WTC11 (cell line): ENCODE results near the gene SYT15. TPM values are rescaled to one million over a fixed set of nuclear protein-coding genes. Genes with fewer than 3 reads are reported as not detected.
A peak's percentile ranks its signal among the peaks of the same experiment; 100 is the strongest.
"Not testable (repeated sequence)": the region's sequence is repeated elsewhere in the genome, so short reads cannot be mapped to it uniquely, and the experiment has no call there.

Experiments used
- ATAC-seq: fragments of 200-7000 bp; cut with Tn5 transposase; 2 replicates; pipeline ENCODE4 v1.10.0; 2021; ENCODE audit warnings: mild to moderate bottlenecking, moderate library complexity
- CTCF ChIA-PET: fragments of 300-600 bp; sonication (Branson Sonifier 250); formaldehyde crosslinking; loops from one replicate; lab custom pipeline; 2021; ENCODE audit warnings: antibody characterized with exemption; lab: Charles Lee
- POLR2A ChIA-PET: fragments of 350-600 bp; sonication (Branson Sonifier 250); formaldehyde crosslinking; loops from one replicate; lab custom pipeline; 2021; ENCODE audit warnings: antibody characterized with exemption; lab: Charles Lee
- DNase-seq: peaks from one replicate; pipeline ENCODE4 v3.0.0; 2021; ENCODE audit warnings: low spot score
- H3K27ac Mint-ChIP-seq: 2 replicates; pipeline ENCODE4 v1.8.0; 2021; ENCODE audit warnings: mixed read lengths
- H3K27me3 Mint-ChIP-seq: 2 replicates; pipeline ENCODE4 v1.8.0; 2021; ENCODE audit warnings: low read depth, mild to moderate bottlenecking, moderate library complexity, mixed read lengths
- H3K36me3 Mint-ChIP-seq: 2 replicates; pipeline ENCODE4 v1.8.0; 2021; ENCODE audit warnings: mixed read lengths
- H3K4me1 Mint-ChIP-seq: 2 replicates; pipeline ENCODE4 v1.8.0; 2022; ENCODE audit warnings: mixed read lengths
- H3K4me3 Mint-ChIP-seq: 2 replicates; pipeline ENCODE4 v1.8.0; 2021; ENCODE audit warnings: mild to moderate bottlenecking, moderate library complexity, mixed read lengths
- H3K9me3 Mint-ChIP-seq: 2 replicates; pipeline ENCODE4 v1.8.0; 2021; ENCODE audit warnings: mixed read lengths
- CTCF ChIP-seq: fragments of 200-600 bp; IDR thresholded peaks from 2 replicates; pipeline ENCODE4 v1.8.0; 2022; ENCODE audit warnings: antibody characterized with exemption
- total RNA-seq: library from RNA; stranded (reverse); gene quantifications from 3 replicates; pipeline ENCODE4 v1.2.3, GENCODE V29; 2021

SYT15 gene
- total RNA-seq, 1 experiment from 2014 or later: 1.5 TPM

GRCh38 chr10:46597616-46598246 lies 18.8 kb downstream of the SYT15 start:
- H3K4me1 Mint-ChIP-seq, H3K9me3 Mint-ChIP-seq, POLR2A ChIA-PET, H3K27me3 Mint-ChIP-seq, CTCF ChIA-PET, DNase-seq, H3K36me3 Mint-ChIP-seq: not testable (repeated sequence)
- TF ChIP-seq CTCF: peak; percentile 23; the same call in 1 of the 2 replicates
- TF ChIP-seq, all 79 proteins: peak for 1; not testable (repeated sequence) for 78
- peak overlapping the region; percentile 60 for H3K4me3 Mint-ChIP-seq
- ATAC-seq: peak; percentile 81
- not testable (repeated sequence) for H3K27ac Mint-ChIP-seq

- CTCF ChIA-PET: not testable (repeated sequence)
Measured at GRCh38 chr10:46600516-46600915, 21.6 kb downstream of the SYT15 start.

GRCh38 chr10:46615540-46615939 lies 36.6 kb downstream of the SYT15 start:
- H3K27me3 Mint-ChIP-seq, H3K27ac Mint-ChIP-seq, H3K4me1 Mint-ChIP-seq, H3K9me3 Mint-ChIP-seq, CTCF ChIA-PET, ATAC-seq, POLR2A ChIA-PET, H3K36me3 Mint-ChIP-seq, H3K4me3 Mint-ChIP-seq, DNase-seq: not testable (repeated sequence)

More at GRCh38 chr10:46600516-46600915, 21.6 kb downstream of the SYT15 start:
- ATAC-seq, H3K9me3 Mint-ChIP-seq, H3K27me3 Mint-ChIP-seq, DNase-seq, H3K4me1 Mint-ChIP-seq, H3K4me3 Mint-ChIP-seq, POLR2A ChIA-PET, H3K27ac Mint-ChIP-seq, H3K36me3 Mint-ChIP-seq: not testable (repeated sequence)

GRCh38 chr10:46616227-46616626 lies 37.3 kb downstream of the SYT15 start:
- CTCF ChIA-PET, H3K27me3 Mint-ChIP-seq, H3K27ac Mint-ChIP-seq, H3K4me1 Mint-ChIP-seq, H3K36me3 Mint-ChIP-seq, ATAC-seq, H3K9me3 Mint-ChIP-seq, POLR2A ChIA-PET, DNase-seq, H3K4me3 Mint-ChIP-seq: not testable (repeated sequence)

GRCh38 chr10:46617134-46617533 lies 38.2 kb downstream of the SYT15 start:
- POLR2A ChIA-PET, H3K27me3 Mint-ChIP-seq, H3K27ac Mint-ChIP-seq, H3K4me1 Mint-ChIP-seq, ATAC-seq, DNase-seq, CTCF ChIA-PET, H3K4me3 Mint-ChIP-seq, H3K36me3 Mint-ChIP-seq, H3K9me3 Mint-ChIP-seq: not testable (repeated sequence)

GRCh38 chr10:46617913-46618312 lies 39.0 kb downstream of the SYT15 start:
- not testable (repeated sequence) for H3K9me3 Mint-ChIP-seq

GRCh38 chr10:46623899-46624654 lies 45.1 kb downstream of the SYT15 start:
- POLR2A ChIA-PET, H3K27me3 Mint-ChIP-seq, H3K4me3 Mint-ChIP-seq, H3K9me3 Mint-ChIP-seq, H3K36me3 Mint-ChIP-seq, CTCF ChIA-PET, DNase-seq, H3K4me1 Mint-ChIP-seq, ATAC-seq, H3K27ac Mint-ChIP-seq: not testable (repeated sequence)

More at GRCh38 chr10:46617913-46618312, 39.0 kb downstream of the SYT15 start:
- H3K4me1 Mint-ChIP-seq, DNase-seq, H3K36me3 Mint-ChIP-seq, ATAC-seq, H3K27ac Mint-ChIP-seq, POLR2A ChIA-PET, H3K4me3 Mint-ChIP-seq, H3K27me3 Mint-ChIP-seq, CTCF ChIA-PET: not testable (repeated sequence)

- POLR2A ChIA-PET, H3K4me1 Mint-ChIP-seq, H3K27ac Mint-ChIP-seq, CTCF ChIA-PET, ATAC-seq, H3K9me3 Mint-ChIP-seq, H3K4me3 Mint-ChIP-seq, DNase-seq, H3K27me3 Mint-ChIP-seq, H3K36me3 Mint-ChIP-seq: not testable (repeated sequence)
Measured at GRCh38 chr10:46629805-46630204, 50.9 kb downstream of the SYT15 start.

GRCh38 chr10:46630816-46631215 lies 51.9 kb downstream of the SYT15 start:
- H3K9me3 Mint-ChIP-seq, H3K4me1 Mint-ChIP-seq, ATAC-seq, H3K27ac Mint-ChIP-seq, POLR2A ChIA-PET, H3K36me3 Mint-ChIP-seq, DNase-seq, H3K4me3 Mint-ChIP-seq, H3K27me3 Mint-ChIP-seq, CTCF ChIA-PET: not testable (repeated sequence)

GRCh38 chr10:46631683-46632082 lies 52.8 kb downstream of the SYT15 start:
- H3K36me3 Mint-ChIP-seq, H3K4me1 Mint-ChIP-seq, H3K27me3 Mint-ChIP-seq, DNase-seq, H3K9me3 Mint-ChIP-seq, H3K27ac Mint-ChIP-seq, POLR2A ChIA-PET, CTCF ChIA-PET, H3K4me3 Mint-ChIP-seq: not testable (repeated sequence)
- ATAC-seq: 0 out of 2 replicates have a peak, but pooled peaks have one; percentile 16

GRCh38 chr10:46634698-46635097 lies 55.8 kb downstream of the SYT15 start:
- H3K4me1 Mint-ChIP-seq, H3K36me3 Mint-ChIP-seq, CTCF ChIA-PET, DNase-seq, H3K9me3 Mint-ChIP-seq, H3K27me3 Mint-ChIP-seq, POLR2A ChIA-PET, ATAC-seq, H3K27ac Mint-ChIP-seq: not testable (repeated sequence)
- H3K4me3 Mint-ChIP-seq: peak overlapping the region; percentile 61
